A549 (cell line): ENCODE measurements around the gene ACAN. TPM values are rescaled to one million over a fixed set of nuclear protein-coding genes. Genes with fewer than 3 reads are reported as not detected.

Source experiments
- ATAC-seq, 2 experiments: fragments of 200-7000 bp in 1 of 2; fragments of >200 bp in 1 of 2; cut with Nextera tagmentation in 1 of 2; cut with Tn5 transposase in 1 of 2; 3 replicates each; pipeline versions ENCODE4 v1.8.0 to v1.9.1; 2018 to 2020; ENCODE audit warnings: mild to moderate bottlenecking in 1 of 2, moderate library complexity in 1 of 2
- CTCF ChIA-PET: fragments of 300-600 bp; sonication (Branson Sonifier 250); formaldehyde crosslinking; extraction: SDS; loops from one replicate; lab custom pipeline; 2021; ENCODE audit warnings: antibody characterized with exemption, inconsistent platforms; lab: Yijun Ruan, JAX
- POLR2A ChIA-PET: fragments of 350-600 bp; formaldehyde crosslinking; extraction: SDS; loops from one replicate; lab custom pipeline; 2021; ENCODE audit warnings: antibody characterized with exemption, inconsistent platforms; lab: Yijun Ruan, JAX
- DNase-seq, 2 experiments: peaks; one replicate each; pipeline versions ENCODE4 v3.0.0 to v3.0.0-alpha.2; 2011 to 2016; ENCODE audit warnings: low read depth in 1 of 2, low spot score in 1 of 2
- FAIRE-seq: peaks from 2 replicates; lab custom pipeline; 2011; peaks lifted over from hg19 to GRCh38; lab: Jason Lieb, UNC
- H3K27ac ChIP-seq, 2 experiments: fragments of >200 bp; sonication (Bioruptor Twin); formaldehyde crosslinking; 3 replicates each; pipeline ENCODE4 v1.5.1; 2016 to 2017
- H3K4me1 ChIP-seq: fragments of >200 bp; sonication (Bioruptor Twin); formaldehyde crosslinking; 3 replicates; pipeline ENCODE4 v1.6.1; 2016
- H3K4me2 ChIP-seq: fragments of >200 bp; sonication (Bioruptor Twin); formaldehyde crosslinking; 3 replicates; pipeline ENCODE4 v1.6.1; 2016
- H3K4me3 ChIP-seq: fragments of >200 bp; sonication (Bioruptor Twin); formaldehyde crosslinking; 3 replicates; pipeline ENCODE4 v1.5.1; 2016
- H3K9me3 ChIP-seq: fragments of >200 bp; sonication (Bioruptor Twin); formaldehyde crosslinking; 3 replicates; pipeline ENCODE4 v1.6.1; 2016
- BCL3 ChIP-seq: fragments of >200 bp; sonication (Bioruptor Twin); formaldehyde crosslinking; IDR thresholded peaks from 3 replicates; pipeline ENCODE4 v1.6.1; 2016
- BHLHE40 ChIP-seq: IDR thresholded peaks from 2 replicates; pipeline ENCODE4 v1.6.1; 2012; ENCODE audit warnings: low read depth, low read length, inconsistent platforms
- CHD2 ChIP-seq: fragments of 150-350 bp; IDR thresholded peaks from 2 replicates; pipeline ENCODE4 v1.6.1; 2014; ENCODE audit warnings: low read length; ENCODE audit not compliant: partially characterized antibody
- CHD4 ChIP-seq: fragments of 200-600 bp; sonication (generic); IDR thresholded peaks from 2 replicates; pipeline ENCODE4 v1.6.1; 2016; ENCODE audit warnings: antibody characterized with exemption, mild to moderate bottlenecking, borderline replicate concordance
- E2F6 ChIP-seq: IDR thresholded peaks from 2 replicates; pipeline ENCODE4 v1.6.1; 2012; ENCODE audit warnings: low read depth, borderline replicate concordance
- EHF ChIP-seq: fragments of 250-450 bp; sonication (Bioruptor Pico); IDR thresholded peaks from 2 replicates; pipeline ENCODE4 v1.5.0; 2020; ENCODE audit warnings: mild to moderate bottlenecking
- ESRRA ChIP-seq: fragments of 150-350 bp; IDR thresholded peaks from 2 replicates; pipeline ENCODE4 v1.6.1; 2014; ENCODE audit warnings: mild to moderate bottlenecking, low read length, borderline replicate concordance
- FOSB ChIP-seq: fragments of 250-450 bp; sonication (Bioruptor Pico); IDR thresholded peaks from 2 replicates; pipeline ENCODE4 v1.5.0; 2020; ENCODE audit warnings: mild to moderate bottlenecking, moderate library complexity
- FOSL2 ChIP-seq, 2 experiments: fragments of 450-650 bp in 1 of 2; fragments of >200 bp in 1 of 2; sonication (Bioruptor Twin) in 1 of 2; formaldehyde crosslinking; IDR thresholded peaks; 2 replicates each; pipeline versions ENCODE4 v1.5.0 to v1.6.1; 2016 to 2020; ENCODE audit warnings: mild to moderate bottlenecking in 1 of 2, moderate library complexity in 1 of 2
- GATA3 ChIP-seq: IDR thresholded peaks from 2 replicates; pipeline ENCODE4 v1.6.1; 2012; ENCODE audit warnings: borderline replicate concordance
- HDAC2 ChIP-seq: fragments of 200-600 bp; sonication (generic); IDR thresholded peaks from 2 replicates; pipeline ENCODE4 v1.6.1; 2016
- HES2 ChIP-seq: fragments of >200 bp; sonication (Bioruptor Twin); formaldehyde crosslinking; IDR thresholded peaks from 2 replicates; pipeline ENCODE4 v1.6.1; 2016
- HEYL ChIP-seq: fragments of 250-450 bp; sonication (Bioruptor Pico); IDR thresholded peaks from 2 replicates; pipeline ENCODE4 v1.8.0; 2021; ENCODE audit warnings: mild to moderate bottlenecking, moderate library complexity
- HOXB13 ChIP-seq: fragments of 250-450 bp; sonication (Bioruptor Pico); IDR thresholded peaks from 2 replicates; pipeline ENCODE4 v1.5.0; 2020; ENCODE audit warnings: low read depth, mild to moderate bottlenecking, moderate library complexity
- HOXB5 ChIP-seq: fragments of 250-450 bp; sonication (Bioruptor Pico); IDR thresholded peaks from 2 replicates; pipeline ENCODE4 v1.5.0; 2020; ENCODE audit warnings: mild to moderate bottlenecking, moderate library complexity
- JUN ChIP-seq, 2 experiments: fragments of >200 bp; sonication (Bioruptor Twin); formaldehyde crosslinking; IDR thresholded peaks; 2 replicates in 1 of 2; 3 replicates in 1 of 2; pipeline ENCODE4 v1.6.1; 2016 to 2017
- MAFK ChIP-seq: fragments of 450-650 bp; IDR thresholded peaks from 2 replicates; pipeline ENCODE4 v1.6.1; 2014; ENCODE audit not compliant: partially characterized antibody
- MAX ChIP-seq: IDR thresholded peaks from 2 replicates; pipeline ENCODE4 v1.6.1; 2012
- NPAS2 ChIP-seq: fragments of 250-450 bp; sonication (Bioruptor Pico); IDR thresholded peaks from 2 replicates; pipeline ENCODE4 v1.8.0; 2022; ENCODE audit warnings: mild to moderate bottlenecking, moderate library complexity, borderline replicate concordance
- NR3C1 ChIP-seq: fragments of >200 bp; sonication (Bioruptor Twin); formaldehyde crosslinking; IDR thresholded peaks from 3 replicates; pipeline ENCODE4 v1.6.1; 2017
- PHF8 ChIP-seq: fragments of 200-600 bp; sonication (generic); IDR thresholded peaks from 2 replicates; pipeline ENCODE4 v1.6.1; 2016; ENCODE audit warnings: low read depth, mild to moderate bottlenecking, antibody characterized with exemption, moderate library complexity, borderline replicate concordance
- POLR2AphosphoS2 ChIP-seq: conservative IDR thresholded peaks from 2 replicates; pipeline ENCODE4 v1.6.1; 2012; ENCODE audit warnings: low read length, improper control_type of control experiment, inconsistent platforms
- RCOR1 ChIP-seq: fragments of 150-350 bp; IDR thresholded peaks from 2 replicates; pipeline ENCODE4 v1.6.1; 2014; ENCODE audit warnings: antibody characterized with exemption, low read length, low read depth
- SMC3 ChIP-seq: fragments of >200 bp; sonication (Bioruptor Twin); formaldehyde crosslinking; IDR thresholded peaks from 3 replicates; pipeline ENCODE4 v1.6.1; 2018; ENCODE audit warnings: inconsistent platforms
- SREBF2 ChIP-seq: fragments of 450-650 bp; IDR thresholded peaks from 2 replicates; pipeline ENCODE4 v1.6.1; 2014; ENCODE audit warnings: mild to moderate bottlenecking, moderate library complexity
- TFCP2L1 ChIP-seq: fragments of 250-450 bp; sonication (Bioruptor Pico); IDR thresholded peaks from 2 replicates; pipeline ENCODE4 v1.5.0; 2021; ENCODE audit warnings: mild to moderate bottlenecking
- TP53 ChIP-seq: fragments of 250-450 bp; sonication (Bioruptor Pico); IDR thresholded peaks from 2 replicates; pipeline ENCODE4 v1.5.0; 2021; ENCODE audit warnings: mild to moderate bottlenecking, moderate library complexity
- ZC3H11A ChIP-seq: fragments of 450-650 bp; IDR thresholded peaks from 2 replicates; pipeline ENCODE4 v1.6.1; 2014; ENCODE audit warnings: antibody characterized with exemption, mild to moderate bottlenecking
- ZFP36 ChIP-seq: fragments of 450-650 bp; IDR thresholded peaks from 2 replicates; pipeline ENCODE4 v1.6.1; 2014; ENCODE audit warnings: borderline replicate concordance; ENCODE audit not compliant: partially characterized antibody
- ZSCAN20 ChIP-seq: fragments of 250-450 bp; sonication (Bioruptor Pico); IDR thresholded peaks from 2 replicates; pipeline ENCODE4 v1.8.0; 2022; ENCODE audit warnings: mild to moderate bottlenecking, moderate library complexity
- WGBS: methylation state at CpG from one replicate; pipeline ENCODE4 v1.1.6; 2017; ENCODE audit errors: missing lambda C conversion rate; 5-methylcytosine and 5-hydroxymethylcytosine counted together
- polyA plus RNA-seq, 4 experiments: library from polyadenylated mRNA; depleted of rRNA in 3 of 4; stranded (reverse); fragments of >200 nt; fragmentation: RNase III in 1 of 4; extraction: RNeasy Plus Mini Kit Qiagen cat#74134 plus additional on column Dnase treatment in 1 of 4; gene quantifications; 2 replicates in 3 of 4; 3 replicates in 1 of 4; pipeline ENCODE4 v1.2.3, GENCODE V29; 2011 to 2017

ACAN gene
- polyA plus RNA-seq, 2 of the 4 experiments (the other 2 are of a cell fraction) = 0.01 TPM; not detected in 1

- Histone ChIP-seq H3K4me3 (no peak overlapping the region), H3K4me2 (no peak overlapping the region), H3K9me3 (no peaks in the 10 kb centered on the region), H3K27ac (no peak overlapping the region), H3K4me1 (no peaks in the 10 kb centered on the region)
- FAIRE-seq (no peak), ATAC-seq (no peak; a peak in 1 of 6 replicates), DNase-seq (no peak)
- ChIA-PET CTCF (interaction anchor here (0.8 to 7.8 kb wide), 10 partner anchors 7 to 335 kb away, joined by 3 to 71 read pairs (median 4); no protein-coding TSS in a partner anchor), POLR2A (no interaction called here)
- TF ChIP-seq BHLHE40 (no peak), POLR2AphosphoS2 (no peak), RCOR1 (no peak), NPAS2 (CRISPR knock-in tag) (no peak), FOSB (no peak), MAFK (no peak)
- 34% methylated on average over 6 of the region's 6 CpGs for WGBS
Observed at GRCh38 chr15:88872106-88872505, 68.9 kb downstream of the ACAN start.

- Histone ChIP-seq H3K4me3 (no peak overlapping the region), H3K9me3 (no peaks in the 10 kb centered on the region), H3K27ac (no peak overlapping the region), H3K4me1 (no peaks in the 10 kb centered on the region)
- DNase-seq = no peak
- WGBS = 48% methylated on average over 9 of the region's 9 CpGs
- ChIA-PET POLR2A (no interaction called here), CTCF (interaction anchor here (0.9 to 7.8 kb wide), 8 partner anchors 7 to 334 kb away, joined by 3 to 71 read pairs (median 11); no protein-coding TSS in a partner anchor)
- ATAC-seq = no peak
- TF ChIP-seq ZFP36 (no peak), ZC3H11A (no peak), HOXB13 (CRISPR knock-in tag) (no peak), SMC3 (no peak), MAFK (no peak), GATA3 (no peak)
- TF ChIP-seq, all 56 proteins: peak for 0
- no peak overlapping the region for H3K4me2 ChIP-seq
- no peak for FAIRE-seq
Observed at GRCh38 chr15:88872706-88873105, 69.5 kb downstream of the ACAN start.

- no peak for FAIRE-seq
- Histone ChIP-seq H3K4me1 (no peaks in the 10 kb centered on the region), H3K4me3 (no peak overlapping the region), H3K9me3 (no peaks in the 10 kb centered on the region), H3K27ac (no peak overlapping the region), H3K4me2 (no peak overlapping the region)
- TF ChIP-seq HEYL (CRISPR knock-in tag) (no peak), CHD4 (no peak), ESRRA (no peak), CHD2 (no peak), TP53 (no peak), MAFK (no peak), MAX (no peak), RCOR1 (no peak), HES2 (no peak), GATA3 (no peak), EHF (CRISPR knock-in tag) (no peak), SREBF2 (no peak), NR3C1 (no peak), TFCP2L1 (CRISPR knock-in tag) (no peak), PHF8 (no peak)
- no peak for DNase-seq
- ChIA-PET CTCF (interaction anchor here (10.7 kb wide), 1 partner anchor 22 kb away, joined by 212 read pairs; the partner anchor contains the start of gene HAPLN3), POLR2A (no interaction called here)
- WGBS = 58% methylated on average over 13 of the region's 13 CpGs
- no peak for ATAC-seq
Observed at GRCh38 chr15:88873786-88874185, 70.5 kb downstream of the ACAN start.

GRCh38 chr15:88874275-88874674 is 71.0 kb downstream of the ACAN start:
- 77% methylated on average over 15 of the region's 15 CpGs for WGBS
- Histone ChIP-seq H3K4me3 (no peak overlapping the region), H3K9me3 (no peaks in the 10 kb centered on the region), H3K4me1 (no peaks in the 10 kb centered on the region), H3K4me2 (no peak overlapping the region), H3K27ac (no peak overlapping the region)
- POLR2A ChIA-PET = no interaction called here
- CTCF ChIA-PET = interaction anchor here (0.6 to 10.7 kb wide), 2 partner anchors 22 to 128 kb away, joined by 3 to 212 read pairs; partner anchors contain the start of gene HAPLN3
- no peak for DNase-seq
- FAIRE-seq = no peak
- no peak for ATAC-seq
- TF ChIP-seq ZSCAN20 (CRISPR knock-in tag) = no peak
- TF ChIP-seq MAX = no peak
- no peak for TF ChIP-seq JUN (IDR thresholded peaks at IDR 0.05)
- no peak for TF ChIP-seq ZC3H11A
- TF ChIP-seq HOXB13 (CRISPR knock-in tag) = no peak
- TF ChIP-seq HEYL (CRISPR knock-in tag) = no peak
- TF ChIP-seq EHF (CRISPR knock-in tag) = no peak
- TF ChIP-seq E2F6 = no peak
- TF ChIP-seq CHD4 = no peak
- no peak for TF ChIP-seq BCL3
- TF ChIP-seq GATA3 = no peak
- TF ChIP-seq FOSL2 (IDR thresholded peaks at IDR 0.05) = no peak
- no peak for TF ChIP-seq FOSL2 (CRISPR knock-in tag; IDR thresholded peaks at IDR 0.05)
- no peak for TF ChIP-seq HDAC2
- TF ChIP-seq POLR2AphosphoS2 = no peak
- no peak for TF ChIP-seq BHLHE40
- no peak for TF ChIP-seq HOXB5 (CRISPR knock-in tag)
